ENCODE data around the gene TMEM62.

DNA sequence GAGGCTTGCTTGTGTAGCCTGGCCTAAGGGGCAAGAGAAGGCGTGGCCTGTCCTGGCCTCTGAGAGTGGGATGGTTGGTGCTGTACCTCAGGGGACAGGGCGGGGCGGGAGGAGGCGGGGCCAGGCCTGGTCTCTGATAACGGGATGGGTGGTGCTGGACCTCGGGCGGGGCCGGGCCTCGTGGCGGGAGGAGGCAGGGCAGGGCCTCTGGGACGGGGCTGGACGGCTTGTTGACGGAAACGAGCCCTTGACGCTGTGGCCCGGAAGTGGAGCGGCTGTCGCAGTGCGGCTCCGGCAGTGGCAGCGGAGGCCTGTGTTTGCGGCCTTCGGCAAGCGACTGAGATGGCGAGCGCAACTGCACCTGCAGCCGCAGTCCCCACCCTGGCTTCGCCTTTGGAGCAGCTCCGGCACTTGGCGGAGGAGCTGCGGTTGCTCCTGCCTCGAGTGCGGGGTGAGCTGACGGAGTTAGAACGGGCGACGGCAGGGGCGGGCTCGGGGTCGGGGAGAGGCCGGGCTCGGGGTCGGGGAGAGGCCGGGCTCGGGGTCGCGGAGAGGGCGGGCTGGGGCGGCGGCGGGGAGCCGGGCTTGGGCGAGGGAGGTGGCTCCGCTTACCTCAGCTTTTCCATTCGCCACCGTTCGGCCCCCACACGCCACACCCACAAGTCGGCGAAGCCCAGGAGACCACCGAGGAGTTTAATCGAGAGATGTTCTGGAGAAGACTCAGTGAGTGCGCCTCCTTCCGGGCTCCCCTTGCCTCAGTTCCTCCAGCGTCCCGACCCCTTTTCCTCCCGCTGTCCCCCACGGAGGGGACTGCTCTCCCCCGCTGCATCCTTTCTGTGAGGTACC lies 52.0 kb downstream of the TMEM62 start, which contains the start of gene CCNDBP1:
- TF ChIP-seq, protein P1, sequence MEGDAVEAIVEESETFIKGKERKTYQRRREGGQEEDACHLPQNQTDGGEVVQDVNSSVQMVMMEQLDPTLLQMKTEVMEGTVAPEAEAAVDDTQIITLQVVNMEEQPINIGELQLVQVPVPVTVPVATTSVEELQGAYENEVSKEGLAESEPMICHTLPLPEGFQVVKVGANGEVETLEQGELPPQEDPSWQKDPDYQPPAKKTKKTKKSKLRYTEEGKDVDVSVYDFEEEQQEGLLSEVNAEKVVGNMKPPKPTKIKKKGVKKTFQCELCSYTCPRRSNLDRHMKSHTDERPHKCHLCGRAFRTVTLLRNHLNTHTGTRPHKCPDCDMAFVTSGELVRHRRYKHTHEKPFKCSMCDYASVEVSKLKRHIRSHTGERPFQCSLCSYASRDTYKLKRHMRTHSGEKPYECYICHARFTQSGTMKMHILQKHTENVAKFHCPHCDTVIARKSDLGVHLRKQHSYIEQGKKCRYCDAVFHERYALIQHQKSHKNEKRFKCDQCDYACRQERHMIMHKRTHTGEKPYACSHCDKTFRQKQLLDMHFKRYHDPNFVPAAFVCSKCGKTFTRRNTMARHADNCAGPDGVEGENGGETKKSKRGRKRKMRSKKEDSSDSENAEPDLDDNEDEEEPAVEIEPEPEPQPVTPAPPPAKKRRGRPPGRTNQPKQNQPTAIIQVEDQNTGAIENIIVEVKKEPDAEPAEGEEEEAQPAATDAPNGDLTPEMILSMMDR (conservative IDR thresholded peaks at IDR 0.05), result peak; percentile 29; the same call in 1 of the 2 replicates
- TF ChIP-seq EZH2 (IDR thresholded peaks at IDR 0.05; ENCODE audit: low read depth), result no peak

All from PC-9 (cell line).